22Rv1 (cell line): Measurements from ENCODE around the gene HMGXB4.

Experiments
- CTCF ChIP-seq: fragments of 450-650 bp; IDR thresholded peaks from 2 replicates; pipeline ENCODE4 v1.5.1; 2017; ENCODE audit warnings: mild to moderate bottlenecking
- ZFX ChIP-seq: fragments of 450-650 bp; IDR thresholded peaks from 2 replicates; pipeline ENCODE4 v1.6.1; 2017; ENCODE audit warnings: antibody characterized with exemption, borderline replicate concordance

GRCh38 chr22:35209203-35209602 is 48.1 kb upstream of the HMGXB4 start:
- TF ChIP-seq CTCF (no peak), ZFX (no peak)
